ENCODE data around the gene FRY. TPM values are rescaled to one million over a fixed set of nuclear protein-coding genes. Genes with fewer than 3 reads are reported as not detected.

FRY gene
- total RNA-seq, 1 donor from 2014 or later, result 83.6 TPM

DNA sequence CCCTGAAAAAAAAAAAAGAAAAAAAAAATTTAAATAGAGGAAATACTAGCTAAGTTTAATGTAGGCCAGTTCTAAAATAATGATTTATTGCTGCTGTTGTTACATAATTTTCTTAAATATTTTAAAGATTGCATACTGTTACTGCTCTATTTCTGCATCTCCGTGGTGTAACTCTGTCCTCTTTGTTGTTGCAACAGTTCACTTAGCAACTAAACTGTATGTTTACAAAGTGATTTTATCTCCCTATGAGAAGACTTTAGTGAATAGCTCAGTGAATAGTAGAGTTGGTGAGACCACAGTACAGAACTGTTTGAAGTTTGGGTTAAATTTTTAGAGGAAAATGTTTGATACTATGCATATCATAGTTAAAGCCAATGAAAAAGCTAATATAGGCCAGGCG is 303.1 kb downstream of the FRY start:
- Mint-ChIP-seq H3K9me3 (ENCODE audit: unreplicated experiment) (no peaks in the 10 kb centered on the region), H3K27ac (ENCODE audit: unreplicated experiment) (no peak overlapping the region), H3K36me3 (ENCODE audit: unreplicated experiment) (no peaks in the 10 kb centered on the region), H3K4me3 (ENCODE audit: unreplicated experiment) (no peak overlapping the region), H3K4me1 (ENCODE audit: low read depth, unreplicated experiment) (no peaks in the 10 kb centered on the region), H3K27me3 (ENCODE audit: unreplicated experiment) (no peaks in the 10 kb centered on the region)
- no peak for DNase-seq
- TF ChIP-seq, protein P1, sequence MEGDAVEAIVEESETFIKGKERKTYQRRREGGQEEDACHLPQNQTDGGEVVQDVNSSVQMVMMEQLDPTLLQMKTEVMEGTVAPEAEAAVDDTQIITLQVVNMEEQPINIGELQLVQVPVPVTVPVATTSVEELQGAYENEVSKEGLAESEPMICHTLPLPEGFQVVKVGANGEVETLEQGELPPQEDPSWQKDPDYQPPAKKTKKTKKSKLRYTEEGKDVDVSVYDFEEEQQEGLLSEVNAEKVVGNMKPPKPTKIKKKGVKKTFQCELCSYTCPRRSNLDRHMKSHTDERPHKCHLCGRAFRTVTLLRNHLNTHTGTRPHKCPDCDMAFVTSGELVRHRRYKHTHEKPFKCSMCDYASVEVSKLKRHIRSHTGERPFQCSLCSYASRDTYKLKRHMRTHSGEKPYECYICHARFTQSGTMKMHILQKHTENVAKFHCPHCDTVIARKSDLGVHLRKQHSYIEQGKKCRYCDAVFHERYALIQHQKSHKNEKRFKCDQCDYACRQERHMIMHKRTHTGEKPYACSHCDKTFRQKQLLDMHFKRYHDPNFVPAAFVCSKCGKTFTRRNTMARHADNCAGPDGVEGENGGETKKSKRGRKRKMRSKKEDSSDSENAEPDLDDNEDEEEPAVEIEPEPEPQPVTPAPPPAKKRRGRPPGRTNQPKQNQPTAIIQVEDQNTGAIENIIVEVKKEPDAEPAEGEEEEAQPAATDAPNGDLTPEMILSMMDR (IDR thresholded peaks at IDR 0.05; ENCODE audit: partially characterized antibody, unreplicated experiment), result no peak

DNA sequence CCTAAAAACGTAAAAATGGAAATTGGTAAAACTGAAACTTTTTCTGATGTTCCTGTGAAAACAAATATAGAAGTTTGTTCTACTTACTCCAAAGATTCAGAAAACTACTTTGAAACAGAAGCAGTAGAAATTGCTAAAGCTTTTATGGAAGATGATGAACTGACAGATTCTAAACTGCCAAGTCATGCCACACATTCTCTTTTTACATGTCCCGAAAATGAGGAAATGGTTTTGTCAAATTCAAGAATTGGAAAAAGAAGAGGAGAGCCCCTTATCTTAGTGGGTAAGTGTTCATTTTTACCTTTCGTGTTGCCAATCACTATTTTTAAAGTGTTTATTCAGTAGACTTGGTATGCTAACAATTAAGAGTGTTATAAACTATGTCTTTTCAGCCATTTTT is 309.3 kb downstream of the FRY start:
- no peak for DNase-seq
- Mint-ChIP-seq H3K27ac (ENCODE audit: unreplicated experiment) (no peak overlapping the region), H3K9me3 (ENCODE audit: unreplicated experiment) (no peaks in the 10 kb centered on the region), H3K4me3 (ENCODE audit: unreplicated experiment) (no peak overlapping the region), H3K36me3 (ENCODE audit: unreplicated experiment) (no peaks in the 10 kb centered on the region), H3K4me1 (ENCODE audit: low read depth, unreplicated experiment) (no peaks in the 10 kb centered on the region), H3K27me3 (ENCODE audit: unreplicated experiment) (no peaks in the 10 kb centered on the region)
- TF ChIP-seq, protein P1 (IDR thresholded peaks at IDR 0.05; ENCODE audit: partially characterized antibody, unreplicated experiment), result no peak

DNA sequence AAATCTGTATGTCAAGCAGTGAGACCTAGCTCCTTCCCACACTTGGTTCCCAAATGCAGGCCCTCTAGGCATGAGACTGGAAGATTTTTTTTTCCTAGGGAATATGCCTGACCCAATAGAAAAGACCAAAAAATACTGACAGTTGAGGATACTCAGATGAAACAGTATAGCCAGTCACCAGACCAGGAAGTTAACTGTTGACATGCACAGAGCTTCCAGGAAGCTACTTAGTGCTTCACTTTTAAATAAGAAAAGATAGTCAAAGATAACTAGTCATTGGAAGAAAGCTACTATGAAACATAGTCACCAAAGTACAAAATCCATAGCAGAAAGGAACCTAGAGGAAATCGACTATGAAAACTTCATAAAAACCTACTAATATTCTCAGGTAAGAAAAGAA is 316.1 kb downstream of the FRY start:
- no peaks in the 10 kb centered on the region for H3K9me3 Mint-ChIP-seq (ENCODE audit: unreplicated experiment)
- TF ChIP-seq, protein P1 (IDR thresholded peaks at IDR 0.05; ENCODE audit: partially characterized antibody, unreplicated experiment), result no peak
- H3K36me3 Mint-ChIP-seq (ENCODE audit: unreplicated experiment), result no peaks in the 10 kb centered on the region
- no peak overlapping the region for H3K4me3 Mint-ChIP-seq (ENCODE audit: unreplicated experiment)
- no peaks in the 10 kb centered on the region for H3K27me3 Mint-ChIP-seq (ENCODE audit: unreplicated experiment)
- no peak overlapping the region for H3K27ac Mint-ChIP-seq (ENCODE audit: unreplicated experiment)
- no peaks in the 10 kb centered on the region for H3K4me1 Mint-ChIP-seq (ENCODE audit: low read depth, unreplicated experiment)
- no peak for DNase-seq
